CD4-positive, alpha-beta T cell treated with Interleukin-12 subunit alpha and Interleukin-12 subunit beta, for 1 hour (primary cell): ENCODE results near the gene LEMD1.

Experiments used
- DNase-seq: peaks from one replicate; pipeline ENCODE4 v3.0.0-alpha.2; 2020

The LEMD1 gene

GRCh38 chr1:205351984-205352713, 69.7 kb downstream of the LEMD1 start:
- DNase-seq: no peak

- no peak for DNase-seq
Measured at GRCh38 chr1:205350691-205351141, 71.1 kb downstream of the LEMD1 start.

- DNase-seq: no peak
Measured at GRCh38 chr1:205350124-205350523, 71.7 kb downstream of the LEMD1 start.

- DNase-seq: no peak
Measured at GRCh38 chr1:205348554-205349487, 73.0 kb downstream of the LEMD1 start.

- no peak for DNase-seq
Measured at GRCh38 chr1:205346956-205347574, 74.8 kb downstream of the LEMD1 start.

- no peak for DNase-seq
Measured at GRCh38 chr1:205345761-205346160, 76.1 kb downstream of the LEMD1 start.

DNA sequence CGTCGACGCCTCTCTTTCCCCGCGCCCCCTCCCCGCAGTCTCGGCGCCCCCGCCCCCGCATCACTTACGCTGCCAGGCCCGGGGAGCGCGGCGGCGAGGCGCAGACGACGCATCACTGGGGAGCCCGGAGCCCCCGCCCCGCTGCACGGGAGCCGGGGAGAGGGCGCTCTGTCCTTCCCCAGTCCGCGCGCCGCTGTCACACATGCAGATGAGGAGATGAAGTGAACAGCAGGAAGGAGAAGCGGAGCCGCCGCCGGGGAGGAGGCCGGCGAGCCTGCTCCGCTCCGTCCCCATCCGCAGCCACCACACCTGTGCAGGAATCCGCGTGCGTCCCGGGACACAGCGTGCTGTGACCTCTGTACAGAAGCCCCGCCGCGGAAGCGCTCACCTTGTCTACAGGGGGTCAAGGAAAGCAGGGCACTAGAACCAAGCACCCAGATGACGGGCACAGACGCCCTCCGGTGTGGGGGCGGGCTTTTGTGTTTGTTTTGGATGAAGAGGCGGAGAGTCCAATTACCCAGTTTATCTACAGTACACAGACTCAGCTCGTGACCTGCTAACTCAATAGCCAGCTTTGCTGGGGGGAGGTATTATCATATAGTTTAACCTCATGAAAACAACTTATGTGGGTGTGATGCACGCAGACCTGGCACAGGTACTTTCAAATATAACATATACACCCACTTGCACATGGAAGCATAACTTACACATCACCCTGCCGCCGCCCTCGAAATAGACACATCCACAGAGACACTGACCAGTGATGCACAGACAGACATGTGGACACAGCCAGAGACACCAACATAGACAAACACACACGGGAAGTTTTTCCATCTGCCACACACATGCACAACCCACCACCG, 77.6 kb downstream of the LEMD1 start:
- DNase-seq: peak; percentile 26

- no peak for DNase-seq
Measured at GRCh38 chr1:205343431-205344065, 78.3 kb downstream of the LEMD1 start.

- no peak for DNase-seq
Measured at GRCh38 chr1:205342986-205343385, 78.9 kb downstream of the LEMD1 start.

GRCh38 chr1:205340676-205341075, 81.2 kb downstream of the LEMD1 start:
- DNase-seq: no peak

- DNase-seq: no peak
Measured at GRCh38 chr1:205339717-205340116, 82.1 kb downstream of the LEMD1 start.

- DNase-seq: no peak
Measured at GRCh38 chr1:205339197-205339702, 82.6 kb downstream of the LEMD1 start.

DNA sequence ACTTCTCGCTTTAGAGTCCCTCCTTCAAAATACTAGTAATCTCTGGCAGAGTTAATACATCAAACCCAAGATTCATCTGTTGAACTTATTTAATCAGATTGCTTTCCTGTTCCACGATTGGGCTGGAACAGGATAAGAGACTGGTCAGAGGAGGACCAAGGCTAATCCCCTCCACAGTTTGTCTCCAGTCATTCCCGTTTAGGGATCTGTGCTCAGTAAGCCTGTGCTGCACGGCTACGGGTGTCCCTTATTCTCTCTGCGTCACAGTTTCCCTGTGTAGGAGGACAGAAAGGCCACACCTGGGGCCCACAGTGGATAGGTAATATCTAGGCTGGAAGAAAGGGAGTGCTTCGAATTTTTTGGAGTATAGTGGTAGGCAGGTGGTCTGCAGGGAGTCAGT, 83.8 kb downstream of the LEMD1 start:
- no peak for DNase-seq

DNA sequence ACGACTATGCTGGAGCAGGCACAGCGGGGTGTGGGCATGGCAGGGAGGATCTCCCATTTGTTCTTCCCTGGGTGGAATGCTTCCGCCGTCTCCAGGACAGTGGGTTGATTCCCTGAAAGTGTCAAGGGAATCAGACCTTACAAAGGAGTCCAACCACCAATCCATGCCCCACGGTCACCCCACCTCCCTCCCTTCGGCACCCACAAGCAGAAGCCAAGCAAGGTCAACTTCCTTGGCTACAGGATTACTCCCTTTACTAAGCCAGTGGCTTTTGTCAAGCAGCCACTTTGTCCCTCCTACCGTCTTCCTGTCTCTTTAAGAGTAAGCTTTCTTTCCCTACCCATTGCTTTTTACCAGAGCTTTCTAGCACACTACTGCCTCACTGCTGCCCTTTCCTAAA, 84.4 kb downstream of the LEMD1 start:
- no peak for DNase-seq

DNA sequence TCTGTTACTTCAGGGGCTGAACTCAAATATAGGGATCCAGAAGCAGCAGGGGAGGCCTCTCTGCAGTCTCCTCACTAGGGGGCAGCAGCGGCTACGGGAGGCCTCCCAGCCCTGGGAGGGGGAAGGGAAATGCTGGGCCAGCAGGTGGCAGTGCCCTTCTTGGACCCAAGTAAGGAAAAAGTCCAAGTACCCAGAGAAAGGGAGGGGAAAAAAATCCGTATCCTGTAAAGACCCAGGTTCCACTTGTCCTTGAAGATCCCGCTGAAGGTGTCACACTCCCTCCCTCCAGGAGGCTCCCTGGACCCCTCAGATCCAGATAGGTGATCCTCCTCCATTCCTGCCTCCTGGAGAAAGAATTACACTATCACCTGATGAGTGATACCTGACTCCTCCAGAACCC, 86.2 kb downstream of the LEMD1 start:
- DNase-seq: peak; percentile 79

DNA sequence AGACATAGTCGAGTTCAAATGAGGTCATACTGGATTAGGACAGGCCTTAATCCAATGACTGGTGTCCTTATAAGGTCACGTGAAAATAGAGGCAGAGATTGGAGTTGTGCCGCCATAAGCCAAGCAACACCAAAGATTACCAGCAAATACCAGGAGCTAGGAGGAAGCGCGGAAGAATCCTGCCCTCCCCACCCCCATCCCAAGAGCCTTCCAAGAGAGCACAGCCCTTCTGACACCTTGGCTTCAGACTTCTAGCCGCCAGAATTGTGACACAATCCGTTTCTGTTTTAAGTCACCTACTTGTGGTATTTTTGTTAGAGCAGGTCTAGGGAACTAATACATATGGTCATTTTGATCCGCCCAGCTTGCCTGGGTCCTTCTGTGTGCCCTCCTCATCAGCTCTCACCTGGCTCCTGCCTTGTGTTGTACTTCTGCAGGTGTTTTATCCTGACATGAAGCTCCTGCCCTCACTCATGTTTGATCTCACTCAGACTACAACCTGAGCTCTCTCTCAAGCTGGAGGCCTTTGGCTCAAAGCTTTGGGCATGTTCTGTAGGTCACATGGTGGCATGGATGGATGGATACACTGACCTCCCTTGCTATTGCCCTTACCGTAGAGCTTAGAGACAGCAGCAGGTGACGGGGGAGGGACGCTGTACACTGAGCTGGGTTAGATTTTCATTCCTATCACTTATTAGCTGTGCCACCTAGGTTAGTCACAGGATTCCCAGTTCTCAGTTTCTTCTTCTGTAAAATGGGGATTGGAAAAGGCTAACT, 89.7 kb downstream of the LEMD1 start:
- DNase-seq: no peak
